ENCODE measurements around the gene FHIP1B.

DNA sequence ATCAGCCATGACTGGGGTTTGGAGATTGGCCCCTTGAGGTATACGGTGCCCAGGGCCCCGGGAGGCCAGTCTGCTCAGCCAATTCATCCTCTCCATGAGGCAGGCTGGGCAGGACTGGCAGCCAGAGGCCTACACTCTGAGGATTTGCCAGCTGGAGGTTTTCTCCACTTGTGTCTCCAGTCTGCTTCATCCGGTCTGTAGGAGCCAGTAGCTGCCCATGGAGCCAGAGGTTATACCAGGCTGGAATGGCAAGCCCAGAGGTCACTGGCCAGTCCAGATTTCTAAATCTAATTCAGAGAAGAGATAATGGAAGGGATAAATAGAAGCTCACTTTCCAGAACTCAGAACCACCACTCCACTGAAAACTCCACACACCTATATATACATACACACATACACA lies 10.0 kb downstream of the FHIP1B start:
- TF ChIP-seq EZH2 (IDR thresholded peaks at IDR 0.05; ENCODE audit: low read length) = no peak
- TF ChIP-seq, protein P1, sequence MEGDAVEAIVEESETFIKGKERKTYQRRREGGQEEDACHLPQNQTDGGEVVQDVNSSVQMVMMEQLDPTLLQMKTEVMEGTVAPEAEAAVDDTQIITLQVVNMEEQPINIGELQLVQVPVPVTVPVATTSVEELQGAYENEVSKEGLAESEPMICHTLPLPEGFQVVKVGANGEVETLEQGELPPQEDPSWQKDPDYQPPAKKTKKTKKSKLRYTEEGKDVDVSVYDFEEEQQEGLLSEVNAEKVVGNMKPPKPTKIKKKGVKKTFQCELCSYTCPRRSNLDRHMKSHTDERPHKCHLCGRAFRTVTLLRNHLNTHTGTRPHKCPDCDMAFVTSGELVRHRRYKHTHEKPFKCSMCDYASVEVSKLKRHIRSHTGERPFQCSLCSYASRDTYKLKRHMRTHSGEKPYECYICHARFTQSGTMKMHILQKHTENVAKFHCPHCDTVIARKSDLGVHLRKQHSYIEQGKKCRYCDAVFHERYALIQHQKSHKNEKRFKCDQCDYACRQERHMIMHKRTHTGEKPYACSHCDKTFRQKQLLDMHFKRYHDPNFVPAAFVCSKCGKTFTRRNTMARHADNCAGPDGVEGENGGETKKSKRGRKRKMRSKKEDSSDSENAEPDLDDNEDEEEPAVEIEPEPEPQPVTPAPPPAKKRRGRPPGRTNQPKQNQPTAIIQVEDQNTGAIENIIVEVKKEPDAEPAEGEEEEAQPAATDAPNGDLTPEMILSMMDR (optimal IDR thresholded peaks at IDR 0.05 in 1 of 3, IDR thresholded peaks at IDR 0.05 in 1 of 3, conservative IDR thresholded peaks at IDR 0.05 in 1 of 3; ENCODE audit: extremely low read depth in 1 of 3, insufficient read depth in 2 of 3, low read length in 3 of 3) = no peak

All from keratinocyte (primary cell).